EH (cell line): ENCODE data around the gene TMC7.
"Not testable (repeated sequence)": the region's sequence is repeated elsewhere in the genome, so short reads cannot be mapped to it uniquely, and the experiment has no call there.

Experiments
- DNase-seq: peaks from one replicate; pipeline ENCODE4 v3.0.0-alpha.2; 2015; ENCODE audit warnings: low read depth

The TMC7 gene

DNA sequence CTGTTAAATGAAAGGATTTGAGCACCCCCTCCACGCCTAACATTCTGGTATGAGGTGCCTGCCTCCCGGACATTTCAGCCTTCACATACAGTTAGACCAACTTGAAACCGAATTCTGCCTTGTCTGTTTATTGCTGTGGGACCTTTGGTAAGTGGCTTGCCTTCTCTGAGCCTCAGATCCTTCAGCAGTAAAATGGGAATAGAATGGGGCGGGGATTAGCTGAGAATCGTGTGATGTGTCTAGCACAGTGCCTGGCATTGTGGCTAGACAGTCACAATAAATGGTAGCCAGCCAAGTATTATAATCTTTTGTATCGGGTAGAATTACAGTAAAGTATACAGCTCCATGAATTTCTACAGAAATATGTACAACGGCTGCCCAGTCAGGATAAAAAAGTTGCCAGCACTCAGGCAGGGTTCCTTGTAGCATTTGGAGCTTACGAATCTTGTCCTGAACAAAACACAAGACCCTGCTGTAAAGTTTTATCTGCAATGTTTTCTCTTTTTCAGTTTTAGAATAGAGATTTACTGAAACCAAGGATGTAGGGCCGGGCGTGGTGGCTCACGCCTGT is 786 bp downstream of the TMC7 start:
- DNase-seq, result no peak

DNA sequence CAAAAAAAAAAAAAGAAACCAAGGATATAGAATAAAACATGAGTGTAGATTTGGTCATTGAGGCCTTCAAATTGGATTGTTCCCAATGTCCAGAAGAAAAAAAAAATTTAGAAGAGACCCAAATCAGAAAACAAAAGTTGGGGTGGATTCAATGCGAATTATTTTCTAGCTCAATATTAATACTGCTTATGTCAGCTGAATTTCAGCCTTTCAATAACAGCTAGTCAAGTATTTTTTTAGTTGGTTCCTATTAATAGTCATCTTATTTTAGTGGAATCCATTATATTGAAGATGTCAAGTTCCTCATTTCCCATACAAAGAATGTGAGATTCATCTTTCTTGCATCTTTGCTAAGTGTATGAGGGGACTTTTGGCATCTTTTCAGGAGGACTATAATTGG is 1.5 kb downstream of the TMC7 start:
- not testable (repeated sequence) for DNase-seq

DNA sequence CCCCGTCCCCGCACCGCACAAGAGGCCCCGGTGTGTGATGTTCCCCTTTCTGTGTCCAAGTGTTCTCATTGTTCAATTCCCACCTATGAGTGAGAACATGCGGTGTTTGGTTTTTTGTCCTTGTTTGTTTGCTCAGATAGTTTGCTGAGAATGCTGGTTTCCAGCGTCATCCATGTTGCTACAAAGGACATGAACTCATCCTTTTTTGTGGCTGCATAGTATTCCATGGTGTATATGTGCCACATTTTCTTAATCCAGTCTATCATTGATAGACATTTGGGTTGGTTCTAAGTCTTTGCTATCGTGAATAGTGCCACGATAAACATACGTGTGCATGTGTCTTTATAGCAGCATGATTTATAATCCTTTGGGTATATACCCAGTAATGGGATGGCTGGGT is 8.0 kb downstream of the TMC7 start:
- not testable (repeated sequence) for DNase-seq

DNA sequence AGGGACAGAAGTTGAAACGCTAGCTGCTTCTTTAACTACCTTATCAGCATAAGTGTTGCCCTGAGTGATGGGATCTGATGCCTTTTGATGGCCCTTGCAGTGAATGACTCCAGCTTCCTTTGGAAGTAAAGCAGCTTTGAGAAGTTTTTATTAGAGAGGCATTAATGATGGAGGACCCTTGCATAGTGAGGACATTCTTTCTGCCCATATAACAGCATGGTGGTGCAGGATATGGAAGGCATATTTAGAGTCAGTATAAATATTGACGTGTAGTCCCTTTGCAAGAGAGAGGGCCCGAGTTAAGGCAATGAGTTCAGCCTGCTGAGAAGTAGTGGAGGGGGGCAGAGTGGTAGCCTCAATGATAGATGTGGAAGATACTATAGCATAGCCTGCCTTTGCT is 9.8 kb downstream of the TMC7 start:
- not testable (repeated sequence) for DNase-seq

DNA sequence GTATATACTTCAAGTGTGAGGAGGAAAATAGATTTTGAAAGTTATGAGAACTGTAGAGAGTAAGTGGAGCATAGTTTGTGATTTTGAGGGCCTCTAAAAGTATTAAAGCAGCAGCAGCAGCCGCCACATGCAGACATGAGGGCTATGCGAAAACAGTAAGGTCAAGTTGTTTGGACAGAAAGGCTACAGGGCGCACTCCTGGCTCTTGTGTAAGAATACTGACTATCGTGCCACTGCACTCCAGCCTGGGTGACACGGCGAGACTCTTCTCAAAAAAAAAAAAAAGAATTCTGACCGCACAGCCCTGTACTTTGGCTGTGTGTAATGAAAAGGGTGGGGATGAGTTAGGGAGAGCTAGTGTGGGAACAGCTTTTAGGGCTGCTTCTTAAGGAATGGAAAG is 10.4 kb downstream of the TMC7 start:
- DNase-seq, result not testable (repeated sequence)

DNA sequence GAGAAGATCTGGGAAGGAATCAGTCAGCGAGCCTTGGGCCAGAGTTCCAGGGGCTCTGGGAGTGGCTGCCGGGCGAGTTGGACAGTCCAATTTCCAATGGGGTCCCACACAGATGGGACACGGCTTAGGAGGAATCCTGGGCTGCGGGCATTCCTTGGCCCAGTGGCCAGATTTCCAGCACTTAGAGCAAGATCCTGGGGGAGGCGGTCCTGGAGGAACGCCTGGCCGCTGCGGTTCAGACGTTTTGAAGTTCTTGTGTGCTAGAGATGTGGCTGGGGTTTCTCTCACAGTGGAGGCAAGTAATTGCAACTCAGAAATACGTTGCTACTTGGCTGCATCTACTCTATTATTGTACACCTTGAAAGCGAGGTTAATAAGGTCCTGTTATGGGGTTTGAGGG is 11.7 kb downstream of the TMC7 start:
- DNase-seq, result not testable (repeated sequence)

DNA sequence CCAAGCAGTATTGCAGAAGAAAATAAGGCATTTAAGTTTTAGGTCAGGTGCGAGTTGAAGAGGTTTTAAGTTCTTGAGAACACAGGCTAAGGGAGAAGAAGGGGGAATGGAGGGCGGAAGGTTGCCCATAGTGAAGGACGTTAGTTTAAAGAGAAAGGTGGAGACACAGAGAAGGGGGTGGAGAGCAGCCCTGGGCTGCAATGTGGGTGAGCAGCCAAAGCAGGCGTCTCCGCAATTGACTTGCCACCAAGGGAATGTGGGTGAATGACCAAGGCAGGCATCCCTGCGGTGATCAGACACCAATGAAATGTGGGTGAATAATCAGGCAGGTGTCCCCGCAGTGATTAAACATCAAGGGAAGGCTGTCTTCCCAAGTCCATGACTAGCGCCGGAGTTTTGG is 12.8 kb downstream of the TMC7 start:
- not testable (repeated sequence) for DNase-seq

DNA sequence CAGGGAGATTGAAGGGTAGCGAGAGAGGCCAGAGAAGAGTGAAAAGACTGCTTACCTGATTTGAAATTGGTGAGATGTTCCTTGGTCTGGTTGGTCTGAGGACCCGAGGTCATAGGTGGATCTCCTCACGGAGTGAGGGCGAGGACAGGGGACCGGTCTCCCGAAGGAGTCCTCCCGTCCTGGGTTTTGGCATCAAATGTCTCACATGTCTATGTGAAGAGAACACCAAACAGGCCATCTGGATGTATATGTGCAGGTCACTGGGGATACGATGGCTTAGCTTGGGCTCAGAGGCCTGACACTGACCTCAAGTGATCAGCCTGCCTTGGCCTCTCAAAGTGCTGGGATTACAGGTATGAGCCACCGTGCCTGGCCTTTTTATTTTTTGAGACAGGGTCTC is 13.3 kb downstream of the TMC7 start:
- DNase-seq, result not testable (repeated sequence)

DNA sequence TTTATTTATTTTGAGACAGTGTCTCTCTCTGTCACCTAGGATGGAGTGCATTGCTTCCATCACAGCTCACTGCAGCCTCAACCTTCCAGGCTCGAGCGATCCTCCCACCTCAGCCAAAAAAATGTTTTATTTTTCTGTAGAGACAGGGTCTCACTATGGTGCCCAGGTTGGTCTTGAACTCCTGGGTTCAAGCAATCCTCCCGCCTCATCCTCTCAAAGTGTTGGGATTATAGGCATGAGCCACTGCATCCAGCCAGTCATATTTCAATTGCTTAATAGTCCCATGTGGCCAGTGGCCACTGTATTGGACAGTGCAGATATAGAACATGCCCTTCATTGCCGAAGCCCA is 15.3 kb downstream of the TMC7 start:
- DNase-seq, result no peak

DNA sequence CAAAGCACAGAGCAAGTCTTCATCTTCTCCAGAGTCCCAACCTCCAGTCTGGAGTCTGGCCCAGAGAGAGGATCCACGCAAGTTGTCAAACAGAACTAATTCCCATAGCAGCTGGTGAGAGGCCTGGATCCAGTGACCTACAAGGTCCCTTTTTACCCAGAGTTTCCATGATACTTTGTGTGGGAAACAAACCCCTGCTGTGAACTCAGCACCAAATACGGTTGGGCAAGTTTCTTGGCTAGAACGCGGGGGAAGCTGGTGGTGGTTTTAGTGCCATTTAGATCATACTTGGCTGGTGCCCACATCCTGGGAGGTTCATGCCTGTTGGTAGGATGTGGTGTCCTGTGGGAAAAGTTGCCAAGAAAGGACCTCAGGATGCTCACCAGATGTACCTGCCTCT is 18.1 kb downstream of the TMC7 start:
- peak; percentile 90 for DNase-seq

DNA sequence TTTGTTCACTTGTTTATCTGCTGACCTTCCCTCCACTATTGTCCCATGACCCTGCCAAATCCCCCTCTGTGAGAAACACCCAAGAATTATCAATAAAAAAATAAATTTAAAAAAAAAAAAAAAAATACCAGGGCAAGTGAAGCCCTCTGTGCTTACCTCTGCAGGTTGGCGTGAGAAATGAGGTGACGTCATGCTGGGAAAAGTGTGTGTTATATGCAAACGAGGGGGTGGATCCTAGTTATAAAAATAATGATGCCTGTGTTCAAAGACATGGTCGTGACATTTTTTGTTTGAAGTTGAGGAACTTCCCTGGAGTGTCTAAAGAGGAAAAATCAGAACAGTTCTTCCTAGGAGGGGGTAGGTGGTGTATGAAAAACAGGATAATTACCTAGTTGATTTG is 20.2 kb downstream of the TMC7 start:
- DNase-seq, result no peak

DNA sequence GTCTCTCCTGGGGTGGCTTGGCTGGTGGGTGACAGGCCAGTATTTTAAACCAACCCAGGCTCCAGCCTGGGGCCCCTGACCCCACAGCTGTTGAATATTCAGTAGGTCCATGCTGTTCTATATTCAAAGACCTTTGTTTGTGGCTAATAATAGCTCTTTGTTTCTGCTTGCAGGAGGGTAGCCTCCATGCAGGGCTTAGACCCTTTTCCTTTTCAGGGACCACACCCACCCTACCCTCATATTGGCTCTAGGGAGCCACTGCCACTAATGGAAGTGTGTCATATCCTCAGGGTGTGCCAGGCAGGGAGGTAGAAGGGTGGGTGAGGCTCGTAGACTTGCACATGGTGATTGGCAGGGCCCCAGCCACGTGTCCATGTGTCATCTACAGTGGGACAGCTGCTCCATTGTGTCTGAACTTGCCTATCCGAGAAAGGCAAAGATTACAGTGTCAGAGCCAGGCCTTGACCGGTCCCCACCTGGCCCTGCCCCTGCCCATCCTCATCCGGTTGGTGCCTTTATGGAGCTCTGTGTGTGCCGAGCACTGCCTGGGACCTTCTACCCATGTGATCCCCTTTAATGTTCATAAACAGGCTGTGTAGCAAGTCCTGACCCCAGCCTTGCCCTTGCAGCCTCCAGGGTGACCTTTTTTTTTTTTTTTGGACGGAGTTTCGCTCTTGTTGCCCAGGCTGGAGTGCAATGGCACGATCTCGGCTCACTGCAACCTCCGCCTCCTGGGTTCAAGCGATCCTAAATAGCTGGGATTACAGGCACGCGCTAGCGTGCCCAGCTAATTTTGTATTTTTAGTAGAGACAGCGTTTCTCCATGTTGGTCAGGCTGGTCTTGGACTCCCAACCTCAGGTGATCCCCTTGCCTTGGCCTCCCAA is 22.1 kb downstream of the TMC7 start:
- no peak for DNase-seq

DNA sequence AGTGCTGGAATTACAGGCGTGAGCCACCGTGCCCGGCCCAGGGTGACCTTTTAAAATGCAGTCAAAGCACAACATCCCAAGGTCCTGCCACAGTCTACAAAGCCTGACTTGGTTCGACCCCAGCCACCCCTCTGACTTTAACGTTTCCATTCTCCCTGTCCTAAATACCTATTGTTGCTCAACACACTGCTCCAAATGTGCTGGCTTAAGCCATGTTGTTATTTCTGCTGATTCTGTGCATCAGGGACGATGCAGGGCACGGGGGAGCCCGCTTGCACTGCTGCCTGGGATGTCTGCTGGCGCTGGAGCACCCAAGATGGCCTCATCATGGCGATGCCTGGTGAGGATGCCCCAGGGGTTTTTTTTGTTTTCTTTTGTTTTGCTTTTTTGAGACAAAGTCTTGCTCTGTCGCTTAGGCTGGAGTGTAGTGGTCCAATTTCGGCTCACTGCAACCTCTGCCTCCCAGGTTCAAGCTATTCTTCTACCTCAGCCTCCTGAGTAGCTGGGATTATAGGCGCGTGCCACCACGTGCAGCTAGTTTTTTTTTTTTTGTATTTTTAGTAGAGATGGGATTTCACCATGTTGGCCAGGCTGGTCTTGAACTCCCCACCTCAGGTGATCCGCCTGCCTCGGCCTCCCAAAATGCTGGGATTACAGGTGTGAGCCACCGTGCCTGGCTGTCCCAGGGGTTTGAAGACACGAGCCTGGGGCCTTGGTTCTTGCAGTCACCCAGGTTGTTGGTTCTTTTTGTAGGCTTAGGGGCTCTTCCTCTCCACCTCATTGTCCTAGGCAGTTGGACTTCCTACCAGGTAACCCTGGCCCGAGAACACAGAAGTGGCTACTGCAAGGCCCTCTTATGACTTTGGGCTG is 22.9 kb downstream of the TMC7 start:
- DNase-seq, result no peak

DNA sequence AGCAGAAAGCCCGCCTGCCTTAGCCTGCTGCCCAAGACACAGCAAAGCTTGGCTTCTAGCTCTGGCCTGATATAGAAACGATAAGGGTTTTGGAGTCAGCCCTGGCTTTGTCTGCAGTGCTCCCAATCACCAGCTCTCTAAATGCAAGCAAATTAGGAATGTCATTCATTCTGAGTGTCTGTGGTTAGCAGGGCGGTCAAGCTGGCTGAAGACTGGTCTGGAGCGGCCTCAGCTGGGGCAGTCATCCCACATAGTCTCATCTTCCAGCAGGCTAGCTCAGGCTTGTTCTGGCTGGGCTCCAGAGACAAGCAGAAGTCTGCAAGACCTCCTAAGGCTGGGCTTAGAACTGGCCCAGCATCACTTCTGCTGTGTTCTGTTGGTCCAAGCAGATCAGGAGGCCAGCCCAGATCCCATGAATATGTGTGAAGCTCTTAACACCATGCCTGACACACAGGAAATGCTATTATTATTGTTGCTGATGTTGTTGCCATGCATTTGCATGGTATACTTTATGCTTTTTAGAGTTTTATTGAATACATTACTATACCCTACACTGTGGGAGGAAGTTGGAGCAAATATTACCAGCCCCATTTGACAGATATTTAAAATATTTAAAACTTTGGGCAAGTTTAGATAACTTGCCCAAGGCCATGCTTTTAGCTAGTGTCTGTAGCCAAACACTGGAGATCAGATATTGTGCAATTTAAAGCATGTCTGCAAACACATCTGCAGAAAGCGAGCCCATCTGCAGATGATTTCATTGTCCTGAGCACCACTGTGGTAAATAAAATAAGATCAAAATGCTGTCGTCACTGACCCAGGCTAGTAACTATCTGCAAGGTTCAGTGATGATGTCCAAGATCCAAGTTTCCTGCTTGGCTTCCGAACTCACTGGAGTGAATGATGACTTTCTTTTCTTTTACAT is 24.8 kb downstream of the TMC7 start:
- peak; percentile 92 for DNase-seq

DNA sequence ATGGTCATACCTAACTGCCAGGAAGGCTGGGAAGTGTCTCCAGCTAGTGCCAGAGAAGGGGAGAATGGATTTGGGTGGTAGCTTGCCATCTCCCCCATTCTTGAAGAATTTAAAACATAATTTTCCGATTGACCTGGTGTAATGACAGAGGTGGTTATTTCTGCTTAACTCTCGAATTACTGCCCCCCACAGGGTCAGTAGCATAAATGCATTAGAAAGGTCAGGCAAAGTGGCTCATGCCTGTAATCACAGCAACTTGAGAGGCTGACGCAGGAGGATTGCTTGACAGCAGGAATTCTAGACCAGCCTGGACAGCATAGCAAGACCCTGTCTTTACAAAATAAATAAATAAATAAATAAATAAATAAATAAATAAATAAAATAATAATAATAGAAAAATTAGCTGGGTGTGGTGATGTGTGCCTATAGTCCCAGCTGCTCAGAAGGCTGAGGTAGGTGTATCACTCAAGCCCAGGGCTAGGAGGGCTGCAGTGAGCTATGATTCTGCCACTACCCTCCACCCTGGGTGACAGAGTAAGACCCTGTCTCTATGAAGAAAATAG is 27.5 kb downstream of the TMC7 start:
- DNase-seq, result no peak

DNA sequence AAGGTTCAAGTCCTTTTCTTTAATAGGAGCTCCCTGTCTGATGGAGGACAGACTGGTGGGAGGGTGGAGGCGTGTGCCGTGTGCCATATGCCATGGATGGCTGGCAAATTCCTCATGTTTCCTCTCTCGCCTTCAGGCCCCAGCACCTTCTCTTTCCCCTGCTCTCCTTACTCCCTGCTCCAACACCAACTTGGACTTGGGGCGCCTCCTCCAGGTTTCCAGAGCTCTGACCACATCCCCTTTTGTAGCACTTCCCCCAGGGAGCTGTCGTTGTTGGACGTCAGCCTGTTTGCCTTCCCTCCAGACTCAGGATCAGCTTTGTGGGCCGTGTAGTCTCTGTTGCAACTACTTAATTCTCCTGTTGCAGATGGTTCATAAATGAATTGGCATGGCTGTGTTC is 30.7 kb downstream of the TMC7 start:
- DNase-seq, result peak; percentile 23

DNA sequence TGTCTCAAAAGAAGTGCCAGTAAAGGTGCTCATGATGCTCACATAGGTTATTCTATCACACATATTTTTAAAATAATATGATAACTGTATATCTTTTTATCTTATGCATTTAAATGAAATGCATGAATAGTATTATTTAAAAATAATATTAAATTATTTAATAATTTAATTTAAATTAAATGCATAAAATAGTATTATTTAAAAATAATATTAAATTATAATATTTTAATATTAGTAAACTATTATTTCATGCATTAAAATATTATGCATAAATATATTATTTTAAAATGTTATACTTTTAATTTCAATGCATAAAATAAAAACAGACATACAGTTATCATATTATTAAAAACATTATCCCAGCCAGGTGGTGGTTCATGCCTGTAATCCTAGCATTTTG is 33.4 kb downstream of the TMC7 start:
- DNase-seq, result no peak

DNA sequence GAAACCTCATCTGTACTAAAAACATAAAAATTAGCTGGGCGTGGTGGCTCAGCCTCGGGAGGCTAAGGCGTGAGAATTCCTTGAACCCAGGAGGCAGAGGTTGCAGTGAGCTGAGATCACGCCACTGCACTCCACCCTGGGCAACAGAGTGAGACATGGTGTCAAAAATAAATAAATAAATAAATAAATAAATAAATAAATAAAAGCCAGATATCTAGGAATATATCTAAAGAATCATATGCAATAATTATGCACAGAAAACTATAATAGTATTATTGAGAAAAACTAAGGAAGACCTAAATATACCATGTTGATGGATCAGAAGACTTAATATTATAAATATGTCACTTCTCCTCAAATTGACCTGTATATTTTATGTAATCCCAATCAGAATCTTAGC is 37.0 kb downstream of the TMC7 start:
- DNase-seq, result no peak

DNA sequence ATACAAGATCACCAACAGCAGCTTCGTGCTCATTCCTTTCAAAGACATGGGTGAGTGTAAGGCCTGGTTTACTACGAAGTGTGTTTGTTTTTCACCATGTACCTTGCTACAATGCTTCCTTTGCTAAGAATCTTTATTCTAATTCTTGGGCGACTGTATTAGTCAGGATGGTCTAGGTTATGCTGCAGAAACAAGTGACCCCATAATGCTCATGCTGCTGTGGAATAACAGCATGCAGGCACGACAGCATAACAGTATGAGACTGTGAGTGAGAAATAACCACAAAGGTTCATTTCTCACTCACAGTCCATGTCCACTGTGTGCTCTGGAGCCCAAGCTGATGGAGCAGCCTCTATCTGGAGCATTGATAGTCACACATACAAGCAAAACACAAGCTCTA is 38.0 kb downstream of the TMC7 start:
- no peak for DNase-seq

DNA sequence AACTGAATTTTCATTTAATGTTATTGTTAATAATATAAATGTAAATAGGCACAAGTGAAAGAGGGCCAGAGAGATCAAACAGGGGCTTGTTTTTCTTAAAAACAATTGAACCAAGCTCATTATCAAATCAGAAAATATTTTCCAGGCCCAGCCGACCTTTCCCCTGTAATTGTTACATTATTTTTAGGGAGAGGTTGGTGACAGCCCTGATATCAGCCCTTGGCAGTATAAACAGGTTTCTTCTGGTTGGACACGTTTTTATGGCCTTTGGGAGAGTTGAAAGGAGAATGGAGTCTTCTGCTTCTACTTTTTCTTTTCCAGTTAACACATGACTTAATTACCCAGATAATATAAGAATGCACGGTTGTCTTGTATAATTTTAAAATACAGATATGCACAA is 43.7 kb downstream of the TMC7 start:
- no peak for DNase-seq

DNA sequence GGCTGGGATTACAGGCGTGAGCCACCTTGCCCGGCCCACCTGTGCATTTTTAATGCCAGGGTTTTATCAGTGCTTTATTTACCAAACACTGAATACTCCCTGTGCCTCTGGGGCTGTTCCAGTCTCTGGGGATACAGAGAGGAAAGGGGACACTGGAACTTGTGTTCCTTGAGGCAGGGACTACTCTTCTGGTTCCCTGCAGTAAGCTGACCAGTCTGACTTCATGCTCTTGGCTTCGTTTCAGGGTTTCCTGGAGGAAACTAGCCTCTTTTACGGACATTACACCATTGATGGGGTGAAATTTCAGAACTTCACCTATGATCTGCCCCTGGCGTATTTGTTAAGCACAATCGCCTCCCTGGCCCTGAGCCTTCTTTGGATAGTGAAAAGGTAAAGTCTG is 46.2 kb downstream of the TMC7 start:
- no peak for DNase-seq

DNA sequence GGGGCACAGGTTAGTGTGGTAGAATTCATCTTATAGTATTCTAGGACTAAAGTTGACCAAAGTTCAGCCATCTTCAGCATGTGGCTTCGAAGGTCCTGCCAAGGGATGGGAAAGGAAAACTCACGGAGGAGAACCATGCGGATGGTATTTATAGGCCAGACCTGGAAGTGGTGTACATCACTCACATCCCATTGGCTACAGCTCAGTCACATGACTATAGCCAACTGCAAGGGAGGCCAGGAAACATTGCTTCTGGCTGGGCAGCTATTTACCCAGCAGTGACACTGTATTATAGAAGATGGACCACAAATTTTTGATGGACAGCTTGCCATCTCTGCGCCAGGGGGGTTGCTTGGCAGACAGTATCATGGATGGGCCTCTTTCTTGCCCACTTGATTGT is 48.0 kb downstream of the TMC7 start:
- no peak for DNase-seq
